Stimulated activated CD8-positive, alpha-beta memory T cell treated with anti-CD3 and anti-CD28 coated beads, Interleukin-7, amount 100 ng/mL, for 24 hours (primary cell): ENCODE results near the gene ST3GAL4.
"Not testable (repeated sequence)": the region's sequence is repeated elsewhere in the genome, so short reads cannot be mapped to it uniquely, and the experiment has no call there.

Experiments used
- DNase-seq: peaks from one replicate; pipeline ENCODE4 v3.0.0-alpha.2; 2020; ENCODE audit warnings: low read depth

Gene ST3GAL4

GRCh38 chr11:126346946-126347345, 8.5 kb upstream of the ST3GAL4 start:
- not testable (repeated sequence) for DNase-seq

- DNase-seq: no peak
Observed at GRCh38 chr11:126347751-126348668, 7.5 kb upstream of the ST3GAL4 start.

GRCh38 chr11:126348806-126349582, 6.5 kb upstream of the ST3GAL4 start:
- DNase-seq: no peak

GRCh38 chr11:126350836-126351235, 4.7 kb upstream of the ST3GAL4 start:
- DNase-seq: no peak

GRCh38 chr11:126352163-126352562, 3.3 kb upstream of the ST3GAL4 start:
- no peak for DNase-seq

- no peak for DNase-seq
Observed at GRCh38 chr11:126352934-126353801, 2.3 kb upstream of the ST3GAL4 start.

- no peak for DNase-seq
Observed at GRCh38 chr11:126354631-126355323, 709 bp upstream of the ST3GAL4 start.

GRCh38 chr11:126355926-126356897, 726 bp downstream of the ST3GAL4 start:
- no peak for DNase-seq

GRCh38 chr11:126357055-126357962, 1.8 kb downstream of the ST3GAL4 start:
- DNase-seq: no peak

GRCh38 chr11:126357969-126358762, 2.7 kb downstream of the ST3GAL4 start:
- DNase-seq: no peak

GRCh38 chr11:126358763-126359160, 3.3 kb downstream of the ST3GAL4 start:
- DNase-seq: no peak

- no peak for DNase-seq
Observed at GRCh38 chr11:126359431-126360048, 4.1 kb downstream of the ST3GAL4 start.

- no peak for DNase-seq
Observed at GRCh38 chr11:126360049-126360446, 4.6 kb downstream of the ST3GAL4 start.

GRCh38 chr11:126361400-126361799, 5.9 kb downstream of the ST3GAL4 start:
- DNase-seq: no peak

GRCh38 chr11:126362879-126363655, 7.6 kb downstream of the ST3GAL4 start:
- no peak for DNase-seq

- no peak for DNase-seq
Observed at GRCh38 chr11:126363706-126364248, 8.3 kb downstream of the ST3GAL4 start.

- DNase-seq: not testable (repeated sequence)
Observed at GRCh38 chr11:126364735-126365134, 9.2 kb downstream of the ST3GAL4 start.
